Subcutaneous adipose tissue (tissue), 4 donors: ENCODE results near the gene GPR31. TPM values are rescaled to one million over a fixed set of nuclear protein-coding genes. Genes with fewer than 3 reads are reported as not detected.

Source experiments
- CTCF ChIP-seq: fragments of 450-650 bp; IDR thresholded peaks from one replicate; pipeline ENCODE4 v1.5.1; 2016; ENCODE audit warnings: low read depth, mild to moderate bottlenecking, control low read depth, antibody characterized with exemption, moderate library complexity
- total RNA-seq, 4 donors: library from RNA; depleted of rRNA; stranded (reverse); fragments of >200 nt; gene quantifications; one replicate each; pipeline ENCODE4 v1.1.0, GENCODE V29; 2016

Gene GPR31
- total RNA-seq, 4 donors from 2014 or later, result not detected

GRCh38 chr6:167113935-167114910 lies 43.6 kb downstream of the GPR31 start:
- TF ChIP-seq CTCF, result no peak

DNA sequence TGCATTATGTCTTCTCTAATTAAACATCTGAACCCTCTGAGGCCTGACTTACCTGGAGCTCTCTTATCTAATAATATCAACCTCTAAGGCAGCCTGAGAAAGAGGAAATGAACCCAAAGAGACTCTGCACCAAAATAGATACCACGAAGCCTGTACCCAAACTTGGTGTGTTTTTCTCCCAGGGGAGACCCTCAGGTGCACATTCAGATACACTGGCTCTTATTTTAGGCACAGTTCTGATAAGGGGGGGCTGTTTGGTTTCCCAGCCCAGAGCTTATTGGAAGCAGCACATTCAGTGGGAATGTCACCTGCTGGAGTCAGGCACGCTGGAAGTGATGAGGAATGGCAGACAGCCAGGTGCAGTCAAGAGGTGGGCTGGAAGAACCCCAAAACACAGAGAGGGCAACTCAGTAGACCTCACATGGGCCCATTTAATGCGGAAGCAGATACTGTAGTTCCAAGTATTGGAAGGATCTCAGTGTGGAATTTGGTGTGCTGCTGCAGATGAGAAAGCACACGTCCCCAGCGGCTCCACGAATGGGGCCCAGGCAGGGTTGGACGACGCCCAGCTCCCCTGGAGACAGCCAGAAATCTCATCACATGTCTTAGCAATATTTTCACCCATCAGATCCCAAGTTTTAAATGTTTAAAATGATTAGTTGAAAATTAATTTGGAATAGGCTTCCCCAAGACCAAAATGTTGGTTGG lies 44.6 kb downstream of the GPR31 start:
- no peak for TF ChIP-seq CTCF

DNA sequence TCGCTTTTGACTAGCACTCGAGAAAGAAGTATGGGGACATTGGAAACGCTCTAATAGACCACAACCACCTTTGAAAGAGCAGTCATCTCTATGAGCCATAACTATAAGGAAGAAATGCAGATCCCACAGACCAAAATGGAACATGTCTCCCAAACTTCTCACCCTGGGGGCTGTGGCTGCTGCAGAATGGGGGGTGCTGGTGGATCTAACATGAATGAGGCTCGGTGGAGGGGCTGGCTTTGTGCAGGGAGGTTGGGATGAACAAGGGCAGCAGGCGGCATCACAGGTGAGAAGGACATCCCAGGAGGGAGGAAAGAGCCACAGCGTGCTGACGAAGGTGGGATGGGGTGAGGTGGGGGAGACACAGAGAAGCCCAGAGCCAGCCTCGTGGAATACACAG lies 45.4 kb downstream of the GPR31 start:
- TF ChIP-seq CTCF, result no peak

GRCh38 chr6:167111597-167111996 lies 46.2 kb downstream of the GPR31 start:
- no peak for TF ChIP-seq CTCF

DNA sequence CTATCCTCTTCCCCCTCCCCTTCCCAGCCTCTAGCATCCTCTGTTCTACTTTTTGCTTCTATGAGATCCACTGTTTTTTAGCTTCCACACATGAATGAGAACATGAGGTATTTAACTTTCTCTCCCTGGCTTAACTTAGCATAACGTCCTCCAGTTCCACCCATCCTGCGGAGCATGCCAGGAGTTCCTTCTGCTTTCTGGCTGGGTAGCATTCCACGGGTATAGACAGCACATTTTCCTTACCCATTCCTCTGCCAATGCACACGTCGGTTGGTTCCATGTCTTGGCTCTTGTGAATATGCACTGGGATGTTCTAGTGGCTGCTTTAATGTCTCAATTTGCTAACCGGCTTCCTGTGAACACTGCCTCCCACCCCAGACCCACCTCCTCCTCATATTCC lies 48.1 kb downstream of the GPR31 start:
- no peak for TF ChIP-seq CTCF

DNA sequence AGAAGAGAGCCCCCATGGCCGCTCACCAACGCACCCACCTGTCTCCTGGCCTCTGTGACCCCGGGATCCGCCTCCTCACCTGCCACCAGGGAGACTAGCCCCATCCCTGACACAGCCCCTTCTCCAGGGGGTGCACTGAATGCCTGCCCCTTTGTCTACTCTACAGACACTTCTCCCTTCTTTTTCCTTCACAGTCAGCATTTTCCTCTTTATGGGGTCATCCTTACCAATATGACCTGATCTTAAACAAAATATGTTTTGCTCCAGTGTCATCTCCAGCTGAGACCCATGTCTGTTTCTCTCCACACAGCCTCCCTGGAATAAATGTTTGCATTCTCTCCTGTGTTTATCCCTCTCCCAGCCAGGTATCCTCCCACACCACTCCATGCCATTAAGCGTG lies 49.5 kb downstream of the GPR31 start:
- TF ChIP-seq CTCF, result no peak

DNA sequence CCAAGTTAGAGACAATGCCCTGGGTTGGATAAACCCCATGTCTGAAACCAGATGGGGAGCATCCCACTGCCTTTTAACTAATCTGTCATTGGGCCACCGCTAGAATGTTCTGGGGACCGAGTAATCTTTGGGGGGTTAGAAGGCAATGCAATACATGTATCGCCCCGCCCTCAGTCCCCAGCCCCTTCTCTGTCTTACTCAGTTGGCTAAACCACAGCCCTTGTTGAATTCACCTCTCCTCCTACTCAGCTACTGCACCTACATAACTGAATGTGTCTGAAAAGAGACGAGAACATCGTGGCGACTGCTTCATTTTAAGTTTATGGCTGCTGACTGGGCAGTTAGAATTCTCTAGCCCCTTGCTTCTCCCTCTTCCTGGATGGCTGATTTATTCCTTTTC lies 50.0 kb downstream of the GPR31 start:
- TF ChIP-seq CTCF, result no peak
